Ovary (tissue), 3 donors: ENCODE data around the gene FBXO48.

Experiments used
- CTCF ChIP-seq, 3 donors: fragments of 450-650 bp in 2 of 3; fragments of 200-600 bp in 1 of 3; IDR thresholded peaks; one replicate each; pipeline versions ENCODE4 v1.5.1 to v1.8.0; 2016 to 2022; ENCODE audit warnings: antibody characterized with exemption in 3 of 3, mild to moderate bottlenecking in 1 of 3
- EP300 ChIP-seq: sonication (generic); formaldehyde crosslinking; IDR thresholded peaks from one replicate; pipeline ENCODE4 v1.6.1; 2017; ENCODE audit warnings: antibody characterized with exemption
- POLR2A ChIP-seq: fragments of 450-650 bp; IDR thresholded peaks from one replicate; pipeline ENCODE4 v1.6.1; 2017; ENCODE audit warnings: antibody characterized with exemption, mild to moderate bottlenecking, moderate library complexity
- donor health status: DM: no; HTN: no; CAD: no.

- TF ChIP-seq CTCF (IDR thresholded peaks at IDR 0.05) (no peak), POLR2A (no peak), EP300 (no peak)
These were observed 38.3 kb downstream of the FBXO48 start for GRCh38 chr2:68428746-68429145.
